Stimulated activated naive B cell treated with anti-CD40 and anti-IgM and Interleukin-4, amounts not matched to agents 10 μg/mL and 1 μg/mL and 100 μg/mL, for 72 hours (primary cell): ENCODE data around the gene PHACTR1.

Experiments used
- ATAC-seq, 2 donors: fragments of 150-1000 bp; cut with Tn5 transposase; replicated peaks; 2 replicates each; pipeline ENCODE4 v1.10.0; 2021; ENCODE audit warnings: moderate library complexity in 1 of 2
- DNase-seq: peaks from one replicate; pipeline ENCODE4 v3.0.0; 2021
- H3K27ac Mint-ChIP-seq: one replicate; pipeline ENCODE4 v1.8.0; 2022; ENCODE audit warnings: mild to moderate bottlenecking, mixed read lengths
- H3K27me3 Mint-ChIP-seq, 2 donors: one replicate each; pipeline ENCODE4 v1.8.0; 2022; ENCODE audit warnings: mixed read lengths in 2 of 2
- H3K36me3 Mint-ChIP-seq, 2 donors: one replicate each; pipeline ENCODE4 v1.8.0; 2022; ENCODE audit warnings: mixed read lengths in 2 of 2, mild to moderate bottlenecking in 1 of 2
- H3K4me1 Mint-ChIP-seq, 2 donors: one replicate each; pipeline ENCODE4 v1.8.0; 2022; ENCODE audit warnings: mixed read lengths in 2 of 2, mild to moderate bottlenecking in 1 of 2
- H3K4me3 Mint-ChIP-seq, 2 donors: one replicate each; pipeline ENCODE4 v1.8.0; 2022; ENCODE audit warnings: mild to moderate bottlenecking in 2 of 2, mixed read lengths in 2 of 2, moderate library complexity in 1 of 2
- H3K9me3 Mint-ChIP-seq, 2 donors: one replicate each; pipeline ENCODE4 v1.8.0; 2022; ENCODE audit warnings: mixed read lengths in 2 of 2, mild to moderate bottlenecking in 1 of 2

The PHACTR1 gene

DNA sequence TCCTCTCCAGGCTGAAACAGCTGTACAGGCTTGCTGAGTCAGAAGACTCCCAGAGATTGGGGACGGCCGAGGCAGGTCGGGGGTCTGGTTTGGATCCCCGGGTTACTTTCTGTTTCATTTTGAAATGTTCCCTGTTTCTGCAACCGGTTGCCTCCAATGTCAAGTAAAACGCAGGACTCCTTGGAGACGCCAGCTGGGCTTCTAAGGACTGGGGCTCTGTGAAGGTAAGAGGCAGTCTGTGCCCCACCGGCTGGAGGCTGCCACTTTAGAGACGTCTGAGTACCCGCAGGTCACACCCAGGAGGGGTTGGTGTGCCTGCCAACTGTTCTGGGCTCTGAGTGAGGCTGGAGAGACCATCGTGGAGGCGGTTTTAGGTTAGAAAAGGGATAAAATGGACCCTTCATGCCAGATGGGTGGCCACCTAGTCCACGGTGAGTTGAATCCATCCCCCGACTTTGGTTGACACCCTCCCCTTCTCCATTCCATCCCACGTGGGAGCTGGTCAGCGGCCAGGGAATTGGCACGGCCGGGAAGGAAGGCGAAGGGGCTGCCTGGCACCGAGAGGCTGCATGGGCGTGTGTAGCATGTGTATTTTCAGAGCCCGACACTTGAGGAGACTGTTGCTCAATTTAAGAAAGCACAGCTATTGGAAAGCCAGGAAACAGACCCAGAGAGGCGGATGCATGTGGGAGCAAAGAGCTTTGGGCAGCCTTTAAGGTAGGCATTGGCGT is 240.9 kb downstream of the PHACTR1 start:
- peak; percentile 6 for DNase-seq
- Mint-ChIP-seq H3K36me3 (no peaks in the 10 kb centered on the region), H3K4me1 (peaks cover 11 to 27% of the 10 kb centered on the region in 2 donors), H3K9me3 (no peaks in the 10 kb centered on the region), H3K27ac (peak overlapping the region; percentile 93), H3K27me3 (peaks cover 28 to 35% of the 10 kb centered on the region in 2 donors), H3K4me3 (peak overlapping the region; percentile 93 to 98)
- ATAC-seq = peak; percentile 85 to 88

DNA sequence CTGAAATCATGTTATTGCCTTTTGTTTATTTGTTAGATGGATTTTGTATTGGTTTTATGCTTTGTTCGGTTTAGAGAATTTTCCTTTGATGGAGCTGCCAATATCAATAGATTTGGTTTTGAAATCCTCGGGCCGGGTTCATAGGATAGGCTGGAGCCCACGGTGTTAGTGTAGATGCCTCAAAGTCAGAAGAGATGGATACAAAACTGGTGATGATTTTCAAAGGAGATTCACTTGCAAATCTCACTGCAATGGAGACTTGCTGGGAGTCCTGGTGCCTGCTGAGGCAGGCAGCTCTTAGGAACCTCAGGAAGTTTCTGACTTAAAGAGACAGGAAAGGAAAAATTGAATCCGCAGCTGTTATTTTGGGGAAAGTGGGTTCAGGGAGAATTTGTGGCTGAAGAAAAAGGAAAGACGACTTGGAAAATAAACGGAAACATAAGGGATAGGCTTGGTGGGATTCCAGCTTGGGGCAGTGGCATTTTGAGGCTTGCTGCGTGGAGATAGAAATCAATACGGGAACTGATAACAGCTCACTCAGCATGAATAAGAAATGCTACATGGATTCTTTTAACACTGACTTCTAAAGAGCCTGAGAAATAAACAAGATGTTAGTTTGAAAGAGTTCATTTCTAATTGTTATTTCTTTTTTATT is 241.6 kb downstream of the PHACTR1 start:
- peaks cover 17 to 34% of the 10 kb centered on the region in 2 donors for H3K4me1 Mint-ChIP-seq
- H3K4me3 Mint-ChIP-seq = peak overlapping the region; percentile 93 to 98
- H3K27me3 Mint-ChIP-seq = peaks cover 28 to 35% of the 10 kb centered on the region in 2 donors
- ATAC-seq (peak in 1 of 2 donors; percentile 9), DNase-seq (no peak)
- no peak overlapping the region for H3K27ac Mint-ChIP-seq
- H3K36me3 Mint-ChIP-seq = no peaks in the 10 kb centered on the region
- no peaks in the 10 kb centered on the region for H3K9me3 Mint-ChIP-seq

DNA sequence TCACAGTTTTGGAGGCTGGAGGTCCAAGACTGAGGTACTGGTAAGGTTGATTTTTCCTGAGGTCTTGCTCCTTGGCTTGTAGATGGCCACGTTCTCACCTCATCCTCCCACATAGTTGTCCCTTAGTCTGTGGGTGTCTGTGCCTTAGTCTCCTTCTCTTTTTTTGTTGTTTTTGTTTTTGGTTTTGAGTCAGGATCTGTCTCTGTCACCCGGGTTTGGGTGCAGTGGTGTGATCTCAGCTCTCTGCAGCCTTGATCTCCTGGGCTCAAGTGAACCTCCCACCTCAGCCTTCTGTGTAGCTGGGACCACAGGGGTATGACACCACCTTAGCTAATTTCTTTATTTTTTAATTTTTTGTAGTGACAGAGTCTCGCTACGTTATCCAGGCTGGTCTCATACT is 245.2 kb downstream of the PHACTR1 start:
- H3K4me3 Mint-ChIP-seq = no peak overlapping the region
- peaks cover 16 to 25% of the 10 kb centered on the region in 2 donors for H3K27me3 Mint-ChIP-seq
- no peaks in the 10 kb centered on the region for H3K36me3 Mint-ChIP-seq
- no peak overlapping the region for H3K27ac Mint-ChIP-seq
- DNase-seq (no peak), ATAC-seq (no peak)
- no peaks in the 10 kb centered on the region for H3K9me3 Mint-ChIP-seq
- peaks cover 19 to 41% of the 10 kb centered on the region in 2 donors for H3K4me1 Mint-ChIP-seq

DNA sequence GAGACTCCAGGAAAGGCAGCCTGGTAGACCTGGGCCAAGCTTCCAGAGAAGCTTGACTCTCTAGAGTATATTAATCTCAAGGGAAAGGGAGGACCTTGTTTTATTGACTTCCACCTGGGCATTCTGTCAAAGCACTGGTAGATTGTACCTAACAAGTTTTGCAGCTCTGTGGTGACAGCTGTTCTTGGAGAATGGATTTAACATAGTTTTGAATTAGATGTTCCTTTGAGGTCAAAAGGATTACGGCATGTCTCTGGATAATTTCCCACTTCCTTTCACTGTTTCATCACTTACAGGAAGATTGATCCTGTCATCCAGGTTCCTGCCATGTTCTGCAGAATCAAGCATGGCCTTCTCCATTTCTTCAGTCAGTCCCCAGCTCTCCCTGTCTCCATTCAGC is 246.0 kb downstream of the PHACTR1 start:
- ATAC-seq = no peak
- H3K36me3 Mint-ChIP-seq = no peaks in the 10 kb centered on the region
- H3K27me3 Mint-ChIP-seq = peaks cover 11 to 22% of the 10 kb centered on the region in 2 donors
- H3K9me3 Mint-ChIP-seq = no peaks in the 10 kb centered on the region
- H3K4me1 Mint-ChIP-seq = peaks cover 17 to 33% of the 10 kb centered on the region in 2 donors
- DNase-seq = no peak
- H3K27ac Mint-ChIP-seq = no peak overlapping the region
- H3K4me3 Mint-ChIP-seq = no peak overlapping the region

DNA sequence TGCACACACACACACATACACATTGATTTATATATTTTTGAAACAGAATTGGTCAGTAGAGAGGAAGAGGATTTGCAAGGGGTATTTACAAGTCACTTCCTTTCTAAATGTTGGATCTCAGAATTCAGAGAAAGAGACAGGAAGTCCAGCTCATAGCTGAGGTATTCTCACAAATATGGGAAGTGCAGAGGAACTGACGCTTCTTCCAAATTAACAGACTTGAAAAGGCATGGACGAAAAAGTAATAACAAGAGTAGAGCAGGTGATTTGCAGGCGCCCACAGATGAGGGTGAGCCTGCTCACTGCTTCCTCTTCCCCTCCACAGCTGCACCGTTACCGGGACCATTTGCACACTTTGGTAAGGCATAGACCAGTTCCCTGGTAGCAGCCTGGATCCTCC is 246.4 kb downstream of the PHACTR1 start:
- Mint-ChIP-seq H3K27ac (peak overlapping the region; percentile 37), H3K4me1 (peaks cover 12 to 28% of the 10 kb centered on the region in 2 donors), H3K27me3 (peaks cover 6 to 21% of the 10 kb centered on the region in 2 donors), H3K9me3 (no peaks in the 10 kb centered on the region), H3K36me3 (no peaks in the 10 kb centered on the region), H3K4me3 (peak overlapping the region; percentile 20 to 29)
- ATAC-seq = peak; percentile 92 to 95
- peak; percentile 25 for DNase-seq

DNA sequence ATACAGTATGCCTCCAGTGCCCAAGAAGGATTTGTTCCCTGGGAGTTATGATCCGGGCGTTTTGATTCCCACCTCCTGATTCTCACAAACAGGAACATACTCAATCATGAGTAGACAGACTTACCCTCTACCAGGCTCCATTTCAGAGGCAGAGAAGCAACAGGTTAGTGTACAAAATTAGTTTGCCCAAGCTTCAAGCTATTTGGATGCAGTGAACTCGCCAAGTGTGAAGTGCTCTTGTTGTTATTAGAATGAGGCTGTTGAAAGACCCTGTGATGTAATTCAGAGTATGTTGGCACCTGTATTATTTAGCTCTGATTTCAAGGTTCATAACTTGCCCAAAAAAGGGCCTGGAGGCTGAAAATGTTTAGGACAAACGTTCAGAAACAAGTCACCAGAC is 247.0 kb downstream of the PHACTR1 start:
- Mint-ChIP-seq H3K9me3 (no peaks in the 10 kb centered on the region), H3K27me3 (peaks cover under 1 to 21% of the 10 kb centered on the region in 2 donors), H3K4me1 (peaks cover 8 to 23% of the 10 kb centered on the region in 2 donors), H3K4me3 (no peak overlapping the region), H3K27ac (no peak overlapping the region), H3K36me3 (no peaks in the 10 kb centered on the region)
- no peak for DNase-seq
- no peak for ATAC-seq

DNA sequence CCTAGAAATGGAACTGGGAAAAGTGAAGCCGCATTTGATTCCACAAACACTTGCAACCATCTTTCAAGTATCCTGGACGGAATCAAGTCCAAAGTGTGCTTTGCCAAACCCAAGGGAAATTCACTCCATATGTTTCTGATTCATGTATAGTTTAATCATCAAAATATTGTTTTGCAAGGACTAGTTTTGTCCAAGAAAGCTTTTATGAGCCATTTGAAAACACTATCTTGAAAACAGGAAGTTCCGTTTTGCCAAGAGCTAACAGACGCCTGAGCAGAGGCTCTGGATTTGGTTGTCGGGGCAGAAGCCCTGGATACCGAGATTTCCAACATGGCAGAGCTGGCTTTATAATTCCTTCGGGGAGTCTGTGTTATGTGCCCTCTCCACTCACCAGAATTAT is 251.1 kb downstream of the PHACTR1 start:
- ATAC-seq (no peak), DNase-seq (no peak)
- Mint-ChIP-seq H3K9me3 (no peaks in the 10 kb centered on the region), H3K4me3 (no peak overlapping the region), H3K27ac (no peak overlapping the region), H3K36me3 (no peaks in the 10 kb centered on the region), H3K4me1 (peaks cover 7 to 14% of the 10 kb centered on the region in 2 donors), H3K27me3 (peaks cover 0 to 21% of the 10 kb centered on the region in 2 donors)

DNA sequence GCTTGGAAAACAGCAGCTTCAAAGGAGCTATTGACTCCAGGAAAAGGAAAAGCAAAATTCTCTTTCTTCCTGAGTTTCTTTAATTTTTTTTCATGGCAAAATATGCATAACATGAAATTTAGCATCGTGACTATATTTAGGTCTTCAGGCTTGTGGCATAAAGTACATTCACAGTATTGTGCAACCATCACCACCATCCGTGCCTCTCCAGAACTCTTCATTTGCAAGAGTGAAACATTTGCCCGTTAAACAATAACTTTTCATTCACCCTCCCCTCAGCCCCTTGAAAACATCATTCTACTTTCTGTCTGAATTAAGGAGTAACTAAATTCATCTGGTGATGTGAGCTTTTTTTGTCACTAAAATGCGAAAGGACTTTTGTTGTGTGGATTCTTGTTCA is 251.7 kb downstream of the PHACTR1 start:
- ATAC-seq = no peak
- H3K4me3 Mint-ChIP-seq = no peak overlapping the region
- H3K4me1 Mint-ChIP-seq = peaks cover 1 to 8% of the 10 kb centered on the region in 2 donors
- no peak overlapping the region for H3K27ac Mint-ChIP-seq
- H3K36me3 Mint-ChIP-seq = no peaks in the 10 kb centered on the region
- DNase-seq = no peak
- peaks cover 0 to 21% of the 10 kb centered on the region in 2 donors for H3K27me3 Mint-ChIP-seq
- no peaks in the 10 kb centered on the region for H3K9me3 Mint-ChIP-seq

DNA sequence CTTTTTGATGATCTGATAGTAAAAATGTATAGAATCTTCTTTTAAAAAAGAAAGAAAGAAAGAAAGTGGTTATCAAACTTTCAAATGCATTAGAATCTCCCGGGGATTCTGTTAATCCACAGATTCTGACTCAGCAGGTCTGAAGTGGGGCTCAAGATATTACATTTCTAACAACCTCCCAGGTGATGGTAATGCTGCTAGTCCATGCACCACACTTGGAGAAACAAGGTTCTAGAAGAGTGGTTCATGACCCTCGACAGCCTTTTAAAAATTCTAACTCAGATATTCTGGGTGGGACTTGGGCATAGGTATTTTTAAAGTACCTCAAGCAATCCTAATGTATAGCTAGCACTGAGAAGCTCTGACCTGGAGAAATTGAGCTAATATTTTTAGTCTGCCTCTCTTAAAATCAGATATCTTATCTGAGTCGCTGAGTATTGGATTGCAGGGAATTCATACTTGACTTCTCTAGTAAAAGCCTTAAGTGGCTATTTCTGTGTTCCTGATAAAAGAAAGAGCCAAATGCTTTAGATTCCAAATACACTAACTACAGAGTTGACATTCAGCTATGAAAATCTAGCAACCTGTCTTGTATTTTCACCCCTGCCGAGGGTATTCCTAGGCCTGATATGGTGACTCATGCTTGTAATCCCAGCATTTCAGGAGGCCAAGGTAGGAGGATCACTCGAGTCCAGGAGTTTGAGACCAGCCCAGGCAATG is 252.4 kb downstream of the PHACTR1 start:
- peaks cover under 1 to 21% of the 10 kb centered on the region in 2 donors for H3K27me3 Mint-ChIP-seq
- no peak for DNase-seq

DNA sequence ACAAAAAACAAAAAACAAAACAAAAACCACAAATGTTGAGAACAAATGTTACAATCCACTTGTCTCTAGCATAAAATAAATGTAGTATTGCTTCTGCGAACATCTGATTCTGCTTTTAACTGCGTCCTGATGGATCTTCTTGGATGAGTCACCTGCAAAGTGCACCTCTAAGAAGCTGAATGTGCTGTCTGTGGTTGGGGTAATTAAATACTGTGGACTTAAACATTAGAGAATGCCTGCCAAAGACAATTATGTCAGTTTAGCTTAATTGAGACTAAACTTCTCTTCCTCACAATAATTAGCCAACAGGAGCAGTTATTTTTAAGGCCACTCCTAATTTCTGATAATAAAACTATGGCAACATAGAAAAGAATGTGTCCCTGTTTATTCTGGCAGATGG is 253.4 kb downstream of the PHACTR1 start:
- DNase-seq = no peak
- Mint-ChIP-seq H3K4me3 (no peak overlapping the region), H3K27ac (no peak overlapping the region), H3K36me3 (no peaks in the 10 kb centered on the region), H3K4me1 (no peaks in the 10 kb centered on the region), H3K9me3 (no peaks in the 10 kb centered on the region), H3K27me3 (peaks cover 5 to 21% of the 10 kb centered on the region in 2 donors)
- ATAC-seq = no peak

More for the DNA sequence above, 252.4 kb downstream of the PHACTR1 start:
- H3K9me3 Mint-ChIP-seq = no peaks in the 10 kb centered on the region
- H3K4me3 Mint-ChIP-seq = no peak overlapping the region
- H3K27ac Mint-ChIP-seq = no peak overlapping the region
- peaks cover 0 to 4% of the 10 kb centered on the region in 2 donors for H3K4me1 Mint-ChIP-seq
- no peaks in the 10 kb centered on the region for H3K36me3 Mint-ChIP-seq
- ATAC-seq = no peak

DNA sequence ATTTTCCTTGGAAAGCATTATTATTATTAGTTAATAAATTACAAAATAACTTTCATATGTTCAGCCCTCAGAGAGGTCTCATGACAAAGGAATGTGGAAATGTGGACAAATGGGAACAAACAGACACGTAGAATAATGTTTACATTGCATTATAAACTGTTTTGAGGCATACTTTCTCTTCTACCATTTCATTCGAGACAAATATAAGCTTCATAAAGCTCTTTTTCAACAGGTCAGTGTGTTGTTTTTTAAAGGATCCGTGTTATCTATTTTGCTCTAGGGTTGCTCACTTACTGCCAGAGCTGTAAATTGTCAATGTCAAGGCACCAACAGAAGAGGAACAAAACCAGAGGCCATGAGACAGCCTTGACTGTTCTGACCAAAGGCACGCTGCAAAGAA is 256.8 kb downstream of the PHACTR1 start:
- DNase-seq (no peak), ATAC-seq (no peak)
- Mint-ChIP-seq H3K36me3 (no peaks in the 10 kb centered on the region), H3K27me3 (peaks cover 2 to 5% of the 10 kb centered on the region in 2 donors), H3K4me1 (no peaks in the 10 kb centered on the region), H3K27ac (no peak overlapping the region), H3K4me3 (no peak overlapping the region), H3K9me3 (no peaks in the 10 kb centered on the region)

DNA sequence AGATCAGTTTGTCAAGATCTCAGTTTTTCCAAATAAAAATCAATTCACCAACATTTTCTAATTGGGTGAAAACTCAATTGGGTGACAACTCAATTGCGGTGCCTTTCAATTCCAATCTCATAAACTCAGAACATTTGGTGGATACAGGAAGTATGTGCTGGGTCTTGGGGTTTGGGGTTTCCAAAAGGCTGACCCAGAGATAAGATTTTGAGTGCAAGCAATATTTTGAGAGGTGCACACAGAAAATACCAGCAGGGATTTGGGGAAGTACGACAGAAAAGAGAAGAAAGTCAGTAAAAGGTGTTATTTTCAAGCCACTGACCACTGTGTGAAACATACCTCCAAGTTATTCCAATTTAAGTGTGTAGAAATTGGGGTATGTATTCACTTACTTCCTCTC is 258.0 kb downstream of the PHACTR1 start:
- no peak overlapping the region for H3K4me3 Mint-ChIP-seq
- H3K36me3 Mint-ChIP-seq = no peaks in the 10 kb centered on the region
- ATAC-seq = no peak
- no peaks in the 10 kb centered on the region for H3K4me1 Mint-ChIP-seq
- no peak overlapping the region for H3K27ac Mint-ChIP-seq
- DNase-seq = no peak
- H3K27me3 Mint-ChIP-seq = peaks cover 0 to 5% of the 10 kb centered on the region in 2 donors
- H3K9me3 Mint-ChIP-seq = no peaks in the 10 kb centered on the region

DNA sequence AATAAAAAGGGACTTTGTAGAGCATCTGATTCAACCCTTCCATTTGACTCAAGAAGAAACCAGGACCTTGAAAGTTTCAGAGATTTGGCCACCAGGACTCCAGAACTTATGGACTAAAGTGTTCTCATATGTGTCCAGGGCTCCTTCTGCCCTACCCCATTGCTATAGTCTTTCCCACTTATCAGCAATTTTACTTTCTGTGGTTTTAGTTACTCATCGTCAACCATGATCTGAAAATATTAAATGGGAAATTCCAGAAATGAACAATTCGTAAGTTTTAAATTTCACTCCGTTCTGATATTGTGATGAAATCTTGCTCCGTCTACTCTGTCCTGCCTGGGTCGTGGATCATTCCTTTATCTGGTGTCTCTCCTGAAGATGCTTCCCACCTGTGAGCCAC is 259.8 kb downstream of the PHACTR1 start:
- peaks cover 0 to 5% of the 10 kb centered on the region in 2 donors for H3K27me3 Mint-ChIP-seq
- DNase-seq (no peak), ATAC-seq (no peak)
- H3K4me3 Mint-ChIP-seq = no peak overlapping the region
- H3K9me3 Mint-ChIP-seq = no peaks in the 10 kb centered on the region
- H3K36me3 Mint-ChIP-seq = no peaks in the 10 kb centered on the region
- no peaks in the 10 kb centered on the region for H3K4me1 Mint-ChIP-seq
- H3K27ac Mint-ChIP-seq = no peak overlapping the region

DNA sequence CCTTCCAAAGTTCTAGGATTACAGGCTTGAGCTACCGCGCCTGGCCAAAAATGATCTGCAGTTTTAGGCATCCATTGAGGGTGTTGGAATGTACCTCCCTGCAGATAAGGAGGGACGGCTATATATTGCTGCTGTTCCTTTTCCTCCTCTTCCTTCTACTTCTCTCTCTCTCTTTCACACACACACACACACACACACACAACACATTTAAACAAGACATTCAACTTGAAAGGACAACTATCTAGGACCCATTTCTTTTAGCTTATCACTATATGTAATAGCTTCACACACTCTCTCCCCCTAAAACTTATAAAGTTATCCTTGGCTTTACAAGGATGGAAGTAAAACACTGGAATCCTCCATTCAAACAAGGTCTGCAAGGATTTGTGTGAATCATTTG is 260.6 kb downstream of the PHACTR1 start:
- ATAC-seq = no peak
- H3K36me3 Mint-ChIP-seq = peaks cover 0 to 4% of the 10 kb centered on the region in 2 donors
- H3K27ac Mint-ChIP-seq = no peak overlapping the region
- H3K4me1 Mint-ChIP-seq = no peaks in the 10 kb centered on the region
- H3K4me3 Mint-ChIP-seq = no peak overlapping the region
- peaks cover 2 to 5% of the 10 kb centered on the region in 2 donors for H3K9me3 Mint-ChIP-seq
- DNase-seq = no peak
- H3K27me3 Mint-ChIP-seq = peaks cover 3 to 5% of the 10 kb centered on the region in 2 donors
